Nephron (organoid): ENCODE data around the gene ZDHHC19.
"Not testable (repeated sequence)": the region's sequence is repeated elsewhere in the genome, so short reads cannot be mapped to it uniquely, and the experiment has no call there.

Source experiments
- H3K27ac Mint-ChIP-seq, 3 experiments: 2 replicates each; pipeline ENCODE4 v1.8.0; 2020; ENCODE audit warnings: mixed read lengths in 3 of 3, mild to moderate bottlenecking in 2 of 3, moderate library complexity in 1 of 3
- H3K27me3 Mint-ChIP-seq: 2 replicates; pipeline ENCODE4 v1.8.0; 2021; ENCODE audit warnings: low read depth, mild to moderate bottlenecking, moderate library complexity, mixed read lengths
- H3K36me3 Mint-ChIP-seq: 2 replicates; pipeline ENCODE4 v1.8.0; 2020; ENCODE audit warnings: low read depth, mixed read lengths
- H3K4me1 Mint-ChIP-seq: 2 replicates; pipeline ENCODE4 v1.8.0; 2020; ENCODE audit warnings: mixed read lengths
- H3K4me3 Mint-ChIP-seq, 3 experiments: 2 replicates each; pipeline ENCODE4 v1.8.0; 2020; ENCODE audit warnings: mild to moderate bottlenecking in 3 of 3, mixed read lengths in 3 of 3, moderate library complexity in 2 of 3
- H3K9me3 Mint-ChIP-seq: 2 replicates; pipeline ENCODE4 v1.8.0; 2020; ENCODE audit warnings: mixed read lengths
- CTCF ChIP-seq, 3 experiments: fragments of 200-600 bp; sonication (generic); IDR thresholded peaks; one replicate each; pipeline ENCODE4 v1.5.0; 2021; ENCODE audit warnings: antibody characterized with exemption in 3 of 3; ENCODE audit not compliant: unreplicated experiment in 3 of 3

ZDHHC19 gene

GRCh38 chr3:196186651-196187573 lies 24.3 kb downstream of the ZDHHC19 start:
- Mint-ChIP-seq H3K27ac (peak overlapping the region; percentile 38 to 81 (median 73)), H3K4me3 (peak overlapping the region in 2 of 3 experiments; percentile 7 to 36), H3K9me3 (no peaks in the 10 kb centered on the region), H3K4me1 (peaks cover 15% of the 10 kb centered on the region), H3K36me3 (no peaks in the 10 kb centered on the region), H3K27me3 (peaks cover 5% of the 10 kb centered on the region)
- no peak for TF ChIP-seq CTCF (IDR thresholded peaks at IDR 0.05; ENCODE audit: unreplicated experiment in 3 of 3)

- no peak for TF ChIP-seq CTCF (IDR thresholded peaks at IDR 0.05; ENCODE audit: unreplicated experiment in 3 of 3)
- H3K4me3 Mint-ChIP-seq, result no peak overlapping the region
- peaks cover 15% of the 10 kb centered on the region for H3K4me1 Mint-ChIP-seq
- H3K27me3 Mint-ChIP-seq, result peaks cover 5% of the 10 kb centered on the region
- no peaks in the 10 kb centered on the region for H3K9me3 Mint-ChIP-seq
- no peak overlapping the region for H3K27ac Mint-ChIP-seq
- no peaks in the 10 kb centered on the region for H3K36me3 Mint-ChIP-seq
These were observed 26.3 kb downstream of the ZDHHC19 start for GRCh38 chr3:196184881-196185280.

GRCh38 chr3:196184169-196184432 lies 27.1 kb downstream of the ZDHHC19 start:
- H3K27ac Mint-ChIP-seq, H3K9me3 Mint-ChIP-seq, H3K4me3 Mint-ChIP-seq, H3K27me3 Mint-ChIP-seq, H3K36me3 Mint-ChIP-seq: not testable (repeated sequence)
- peaks cover 22% of the 10 kb centered on the region for H3K4me1 Mint-ChIP-seq

GRCh38 chr3:196181127-196181546 lies 30.1 kb downstream of the ZDHHC19 start:
- no peak for TF ChIP-seq CTCF (IDR thresholded peaks at IDR 0.05; ENCODE audit: unreplicated experiment in 3 of 3)
- Mint-ChIP-seq H3K9me3 (no peaks in the 10 kb centered on the region), H3K4me1 (peaks cover 22% of the 10 kb centered on the region), H3K36me3 (no peaks in the 10 kb centered on the region), H3K4me3 (no peak overlapping the region), H3K27ac (no peak overlapping the region), H3K27me3 (peaks cover under 1% of the 10 kb centered on the region)

GRCh38 chr3:196180346-196180745 lies 30.9 kb downstream of the ZDHHC19 start:
- no peaks in the 10 kb centered on the region for H3K9me3 Mint-ChIP-seq
- H3K27me3 Mint-ChIP-seq, result no peaks in the 10 kb centered on the region
- H3K27ac Mint-ChIP-seq, result no peak overlapping the region
- no peak overlapping the region for H3K4me3 Mint-ChIP-seq
- H3K36me3 Mint-ChIP-seq, result no peaks in the 10 kb centered on the region
- TF ChIP-seq CTCF (IDR thresholded peaks at IDR 0.05; ENCODE audit: unreplicated experiment in 3 of 3), result no peak
- H3K4me1 Mint-ChIP-seq, result peaks cover 22% of the 10 kb centered on the region

- Mint-ChIP-seq H3K27ac (peak overlapping the region in 1 of 3 experiments; percentile 63), H3K36me3 (no peaks in the 10 kb centered on the region), H3K4me3 (no peak overlapping the region), H3K9me3 (no peaks in the 10 kb centered on the region), H3K27me3 (no peaks in the 10 kb centered on the region), H3K4me1 (peaks cover 22% of the 10 kb centered on the region)
- TF ChIP-seq CTCF (IDR thresholded peaks at IDR 0.05; ENCODE audit: unreplicated experiment in 3 of 3), result no peak
These were observed 31.6 kb downstream of the ZDHHC19 start for GRCh38 chr3:196179380-196180308.
